Measurements from ENCODE around the gene TAGLN2. TPM values are rescaled to one million over a fixed set of nuclear protein-coding genes. Genes with fewer than 3 reads are reported as not detected.

Gene TAGLN2
- total RNA-seq, 4 donors from 2014 or later, result 104 to 170 (median 151) TPM

DNA sequence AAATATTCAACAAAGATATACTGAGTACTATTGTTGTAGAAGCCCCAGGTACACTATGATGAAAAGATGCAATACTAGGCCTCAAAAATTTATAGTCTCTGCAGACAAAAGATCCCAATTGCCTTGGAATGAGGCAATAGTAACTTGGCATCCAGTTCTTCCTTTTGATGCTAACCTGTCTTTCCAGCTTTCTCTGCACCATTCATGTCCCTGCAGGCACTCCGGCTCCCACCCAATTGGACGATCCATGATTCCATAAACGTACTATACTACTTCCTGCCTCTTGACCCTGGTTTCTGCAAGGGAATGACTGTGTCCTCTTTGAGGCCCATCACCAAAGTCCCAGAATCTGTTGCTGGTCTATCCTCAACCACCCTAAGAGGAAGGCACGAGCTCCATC lies 8.0 kb upstream of the TAGLN2 start:
- no peak overlapping the region for H3K4me3 ChIP-seq (replicated peaks in 1 of 3)
- no peak for DNase-seq
- no peaks in the 10 kb centered on the region for H3K27me3 ChIP-seq
- H3K27ac ChIP-seq, result no peak overlapping the region
- H3K9me3 ChIP-seq, result no peaks in the 10 kb centered on the region
- H3K36me3 ChIP-seq, result no peaks in the 10 kb centered on the region
- intact Hi-C loops (cut with DNase I), result no loop called here
- no peak for TF ChIP-seq POLR2A (IDR thresholded peaks at IDR 0.05)
- TF ChIP-seq, protein P1, sequence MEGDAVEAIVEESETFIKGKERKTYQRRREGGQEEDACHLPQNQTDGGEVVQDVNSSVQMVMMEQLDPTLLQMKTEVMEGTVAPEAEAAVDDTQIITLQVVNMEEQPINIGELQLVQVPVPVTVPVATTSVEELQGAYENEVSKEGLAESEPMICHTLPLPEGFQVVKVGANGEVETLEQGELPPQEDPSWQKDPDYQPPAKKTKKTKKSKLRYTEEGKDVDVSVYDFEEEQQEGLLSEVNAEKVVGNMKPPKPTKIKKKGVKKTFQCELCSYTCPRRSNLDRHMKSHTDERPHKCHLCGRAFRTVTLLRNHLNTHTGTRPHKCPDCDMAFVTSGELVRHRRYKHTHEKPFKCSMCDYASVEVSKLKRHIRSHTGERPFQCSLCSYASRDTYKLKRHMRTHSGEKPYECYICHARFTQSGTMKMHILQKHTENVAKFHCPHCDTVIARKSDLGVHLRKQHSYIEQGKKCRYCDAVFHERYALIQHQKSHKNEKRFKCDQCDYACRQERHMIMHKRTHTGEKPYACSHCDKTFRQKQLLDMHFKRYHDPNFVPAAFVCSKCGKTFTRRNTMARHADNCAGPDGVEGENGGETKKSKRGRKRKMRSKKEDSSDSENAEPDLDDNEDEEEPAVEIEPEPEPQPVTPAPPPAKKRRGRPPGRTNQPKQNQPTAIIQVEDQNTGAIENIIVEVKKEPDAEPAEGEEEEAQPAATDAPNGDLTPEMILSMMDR (IDR thresholded peaks at IDR 0.05), result no peak
- WGBS, 2 donors, result 89 to 94% methylated on average over 4 of the region's 4 CpGs
- H3K4me1 ChIP-seq, result peaks cover 0 to 14% of the 10 kb centered on the region in 2 donors

DNA sequence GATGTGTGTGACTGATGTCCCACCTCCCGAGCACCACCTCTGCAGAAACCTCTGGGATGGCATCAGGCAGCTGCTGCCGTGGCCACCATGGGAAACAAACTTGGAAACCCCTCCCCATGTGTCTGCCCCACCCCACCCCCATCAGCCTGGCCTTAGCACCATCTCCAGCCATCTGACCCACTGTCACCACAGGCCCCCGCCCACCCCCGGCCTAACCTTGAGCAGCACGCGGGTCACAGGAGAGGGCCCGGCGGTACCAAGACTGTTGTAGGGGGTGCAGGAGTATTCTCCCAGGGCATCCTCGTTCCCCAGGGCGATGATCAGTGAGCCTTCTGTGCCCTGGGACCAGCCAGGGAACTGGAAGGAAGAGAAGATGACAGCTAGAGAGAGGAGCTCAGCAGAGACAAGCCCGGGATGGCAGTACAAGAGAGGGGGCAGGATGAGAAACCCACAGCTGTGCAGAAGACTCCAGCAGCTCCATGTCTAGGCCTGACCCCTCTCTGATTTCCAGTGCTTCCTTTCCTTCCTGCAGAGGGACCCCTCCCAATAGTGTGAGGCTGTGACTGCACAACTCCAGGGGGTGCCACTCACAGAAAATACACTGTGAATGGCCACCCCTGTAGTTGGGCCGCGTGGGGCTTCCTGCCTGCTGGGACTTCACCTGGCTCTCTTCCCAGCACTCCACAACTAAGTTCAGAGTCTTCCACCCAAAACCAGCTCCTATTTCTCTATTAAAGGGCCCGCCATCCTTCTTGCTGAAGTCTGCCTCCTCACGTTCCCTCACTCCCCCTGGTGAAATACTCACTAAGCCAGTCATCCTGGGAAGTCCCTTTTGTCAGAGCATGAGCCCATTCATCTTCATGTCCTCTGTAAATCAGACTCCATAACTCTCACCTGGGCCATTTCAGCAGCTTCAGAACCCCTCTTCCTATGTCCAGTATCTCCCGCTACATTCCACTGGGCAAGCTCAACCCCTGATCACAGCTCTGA lies 7.3 kb upstream of the TAGLN2 start:
- TF ChIP-seq POLR2A (IDR thresholded peaks at IDR 0.05), result no peak
- TF ChIP-seq, protein P1 (IDR thresholded peaks at IDR 0.05), result no peak
- H3K4me3 ChIP-seq (replicated peaks in 1 of 3), result no peak overlapping the region
- no peaks in the 10 kb centered on the region for H3K27me3 ChIP-seq
- H3K4me1 ChIP-seq, result peaks cover 0 to 14% of the 10 kb centered on the region in 2 donors
- intact Hi-C loops (cut with DNase I), result no loop called here
- H3K9me3 ChIP-seq, result no peaks in the 10 kb centered on the region
- no peak overlapping the region for H3K27ac ChIP-seq
- DNase-seq, result no peak
- no peaks in the 10 kb centered on the region for H3K36me3 ChIP-seq
- WGBS, 2 donors, result 77 to 79% methylated on average over 12 to 14 of the region's 16 CpGs

DNA sequence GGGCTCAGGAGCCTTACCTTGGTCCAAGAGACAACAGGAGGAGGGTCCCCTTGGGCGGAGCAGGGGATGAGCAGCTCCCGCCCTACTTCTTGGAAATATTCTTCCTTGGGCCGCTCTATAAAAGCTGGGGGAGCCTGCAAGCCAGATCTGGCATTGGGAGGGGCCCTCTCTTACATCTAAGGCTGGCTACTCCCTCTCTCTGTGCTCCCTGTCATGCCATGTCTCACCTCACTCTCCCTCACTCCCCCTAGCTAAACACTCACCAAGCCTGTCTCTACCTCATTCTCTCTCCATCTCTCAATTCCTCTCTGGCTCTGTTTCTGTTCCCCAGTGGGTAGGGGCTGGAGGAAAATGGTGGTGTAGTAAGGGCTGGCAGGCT lies 6.5 kb upstream of the TAGLN2 start:
- no peak for TF ChIP-seq POLR2A (IDR thresholded peaks at IDR 0.05)
- TF ChIP-seq, protein P1 (IDR thresholded peaks at IDR 0.05), result no peak
- Histone ChIP-seq H3K4me3 (replicated peaks in 1 of 3) (no peak overlapping the region), H3K27ac (no peak overlapping the region), H3K36me3 (no peaks in the 10 kb centered on the region), H3K27me3 (no peaks in the 10 kb centered on the region), H3K9me3 (no peaks in the 10 kb centered on the region), H3K4me1 (peaks cover 5 to 14% of the 10 kb centered on the region in 2 donors)
- intact Hi-C loops (cut with DNase I), result no loop called here
- no peak for DNase-seq
- 92 to 100% methylated on average over 3 of the region's 3 CpGs for WGBS, 2 donors

DNA sequence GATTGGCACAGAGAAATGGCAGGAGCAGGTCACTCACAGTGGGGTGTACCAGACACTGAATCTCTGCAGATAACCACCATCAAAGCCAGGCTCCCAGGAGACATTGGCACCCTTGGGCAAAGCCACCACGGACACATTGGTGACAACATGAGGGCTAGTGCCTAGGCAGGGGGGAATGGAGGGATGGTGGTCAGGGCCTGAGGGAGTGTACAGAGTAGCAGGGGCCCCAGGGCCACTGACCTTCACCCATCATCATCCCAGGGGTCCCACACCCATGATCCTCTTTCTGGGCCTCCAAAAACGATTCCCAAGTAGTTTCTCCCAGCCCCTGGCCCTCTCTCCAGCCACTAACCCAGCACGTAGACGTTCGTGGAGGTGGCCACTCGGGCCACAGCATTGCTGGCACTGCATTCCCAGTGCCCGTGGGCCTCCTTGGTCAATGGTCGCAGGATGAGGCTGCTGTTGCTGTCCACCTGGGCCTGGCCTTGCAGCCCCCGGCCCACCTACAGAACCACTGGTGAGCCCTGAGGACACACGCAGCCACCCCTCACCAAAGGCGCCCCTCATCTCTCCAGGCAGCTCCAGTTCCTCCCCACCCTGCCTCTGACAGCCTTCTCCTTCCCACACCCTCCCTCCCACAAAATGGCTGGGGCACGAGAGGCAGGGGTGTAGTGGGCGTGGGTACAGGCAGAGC lies 5.9 kb upstream of the TAGLN2 start:
- WGBS, 2 donors, result 89 to 96% methylated on average over 10 to 11 of the region's 13 CpGs
- DNase-seq, result no peak
- H3K27ac ChIP-seq, result no peak overlapping the region
- H3K27me3 ChIP-seq, result no peaks in the 10 kb centered on the region
- TF ChIP-seq, protein P1 (IDR thresholded peaks at IDR 0.05), result no peak
- no peak for TF ChIP-seq POLR2A (IDR thresholded peaks at IDR 0.05)
- no peak overlapping the region for H3K4me3 ChIP-seq (replicated peaks in 1 of 3)
- intact Hi-C loops (cut with DNase I), result no loop called here
- no peaks in the 10 kb centered on the region for H3K9me3 ChIP-seq
- peaks cover 11 to 14% of the 10 kb centered on the region in 2 donors for H3K4me1 ChIP-seq
- no peaks in the 10 kb centered on the region for H3K36me3 ChIP-seq

DNA sequence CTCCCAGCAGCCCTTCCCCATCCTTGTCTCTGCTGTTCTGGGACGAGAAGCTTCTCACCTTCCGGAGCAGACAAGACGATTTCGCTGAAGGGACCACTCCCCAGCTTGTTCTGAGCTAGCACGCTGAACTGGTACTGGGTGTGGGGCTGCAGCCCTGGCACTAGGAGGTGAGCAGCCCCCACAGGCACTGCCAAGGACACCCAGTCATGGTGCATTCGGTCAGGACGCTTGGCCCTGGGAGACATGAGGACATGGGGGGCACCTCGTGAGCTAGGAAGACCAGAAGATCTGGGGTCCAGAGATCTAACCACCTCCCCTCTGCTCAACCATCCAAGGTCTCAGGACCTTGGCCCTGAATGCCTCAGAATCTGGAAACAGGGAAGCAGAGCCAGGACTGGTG lies 5.3 kb upstream of the TAGLN2 start:
- TF ChIP-seq, protein P1 (IDR thresholded peaks at IDR 0.05), result no peak
- no peak for TF ChIP-seq POLR2A (IDR thresholded peaks at IDR 0.05)
- Histone ChIP-seq H3K36me3 (no peaks in the 10 kb centered on the region), H3K4me1 (peaks cover 17% of the 10 kb centered on the region in 2 donors), H3K9me3 (no peaks in the 10 kb centered on the region), H3K4me3 (replicated peaks in 1 of 3) (no peak overlapping the region), H3K27ac (no peak overlapping the region), H3K27me3 (no peaks in the 10 kb centered on the region)
- intact Hi-C loops (cut with DNase I), result no loop called here
- DNase-seq, result no peak
- WGBS, 2 donors, result 96 to 97% methylated on average over 6 to 8 of the region's 8 CpGs
